ENCODE data around the gene C4orf50.

DNA sequence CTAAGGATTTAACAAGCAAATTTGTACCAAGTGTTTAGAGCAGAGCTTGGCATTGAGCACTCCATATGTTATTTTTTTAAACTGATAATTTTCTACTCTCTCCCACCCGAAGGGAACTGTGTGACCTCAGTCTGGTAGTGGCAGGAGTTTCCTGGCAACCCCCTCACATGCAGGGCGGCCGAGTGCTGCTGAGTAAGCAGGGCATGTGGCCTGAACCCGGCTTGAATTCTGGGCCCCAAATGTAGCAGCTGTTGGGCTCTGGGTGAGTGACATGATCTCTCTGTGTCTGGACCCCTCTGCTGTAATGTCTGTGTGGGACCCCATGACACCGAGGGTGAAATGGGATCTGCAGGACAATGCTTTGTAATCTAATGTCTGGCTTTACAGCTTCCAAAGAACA, 13.6 kb upstream of the C4orf50 start:
- TF ChIP-seq EZH2phosphoT487 (IDR thresholded peaks at IDR 0.05; ENCODE audit: insufficient read depth, low read depth): no peak
- TF ChIP-seq EZH2 (IDR thresholded peaks at IDR 0.05; ENCODE audit: insufficient read depth, poor library complexity, severe bottlenecking): no peak

Measured in GM23248 (cell line).